Measurements from ENCODE around the gene KIAA0586.
"Not testable (repeated sequence)": the region's sequence is repeated elsewhere in the genome, so short reads cannot be mapped to it uniquely, and the experiment has no call there.

Gene KIAA0586

DNA sequence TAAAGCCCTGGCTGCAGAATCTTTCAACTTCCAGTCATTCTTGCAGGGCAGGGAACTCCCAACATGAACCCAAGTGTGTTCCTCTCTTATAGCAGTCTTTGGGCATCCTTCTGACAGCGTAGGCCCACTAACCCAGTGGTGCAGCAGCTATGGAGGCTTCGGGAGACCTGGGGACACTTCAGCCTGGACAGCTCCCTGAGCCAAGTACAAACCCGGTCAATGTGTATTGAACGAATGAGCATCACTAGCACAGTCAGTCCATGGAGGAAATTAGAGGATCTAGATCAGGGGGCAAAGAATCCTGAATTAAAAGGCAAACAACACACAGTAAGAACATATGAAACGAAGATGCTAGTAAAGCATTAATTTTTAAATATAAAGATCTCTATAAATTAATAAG lies 41.8 kb downstream of the KIAA0586 start:
- TF ChIP-seq, protein P1, sequence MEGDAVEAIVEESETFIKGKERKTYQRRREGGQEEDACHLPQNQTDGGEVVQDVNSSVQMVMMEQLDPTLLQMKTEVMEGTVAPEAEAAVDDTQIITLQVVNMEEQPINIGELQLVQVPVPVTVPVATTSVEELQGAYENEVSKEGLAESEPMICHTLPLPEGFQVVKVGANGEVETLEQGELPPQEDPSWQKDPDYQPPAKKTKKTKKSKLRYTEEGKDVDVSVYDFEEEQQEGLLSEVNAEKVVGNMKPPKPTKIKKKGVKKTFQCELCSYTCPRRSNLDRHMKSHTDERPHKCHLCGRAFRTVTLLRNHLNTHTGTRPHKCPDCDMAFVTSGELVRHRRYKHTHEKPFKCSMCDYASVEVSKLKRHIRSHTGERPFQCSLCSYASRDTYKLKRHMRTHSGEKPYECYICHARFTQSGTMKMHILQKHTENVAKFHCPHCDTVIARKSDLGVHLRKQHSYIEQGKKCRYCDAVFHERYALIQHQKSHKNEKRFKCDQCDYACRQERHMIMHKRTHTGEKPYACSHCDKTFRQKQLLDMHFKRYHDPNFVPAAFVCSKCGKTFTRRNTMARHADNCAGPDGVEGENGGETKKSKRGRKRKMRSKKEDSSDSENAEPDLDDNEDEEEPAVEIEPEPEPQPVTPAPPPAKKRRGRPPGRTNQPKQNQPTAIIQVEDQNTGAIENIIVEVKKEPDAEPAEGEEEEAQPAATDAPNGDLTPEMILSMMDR (IDR thresholded peaks at IDR 0.05; ENCODE audit: control extremely low read depth, extremely low read depth, low read depth, missing control alignments): no peak
- DNase-seq (ENCODE audit: extremely low spot score): no peak
- ChIA-PET CTCF (interaction anchor here (1.4 kb wide), 1 partner anchor 32 kb away, joined by 4 read pairs; no protein-coding TSS in a partner anchor), POLR2A (no interaction called here)

DNA sequence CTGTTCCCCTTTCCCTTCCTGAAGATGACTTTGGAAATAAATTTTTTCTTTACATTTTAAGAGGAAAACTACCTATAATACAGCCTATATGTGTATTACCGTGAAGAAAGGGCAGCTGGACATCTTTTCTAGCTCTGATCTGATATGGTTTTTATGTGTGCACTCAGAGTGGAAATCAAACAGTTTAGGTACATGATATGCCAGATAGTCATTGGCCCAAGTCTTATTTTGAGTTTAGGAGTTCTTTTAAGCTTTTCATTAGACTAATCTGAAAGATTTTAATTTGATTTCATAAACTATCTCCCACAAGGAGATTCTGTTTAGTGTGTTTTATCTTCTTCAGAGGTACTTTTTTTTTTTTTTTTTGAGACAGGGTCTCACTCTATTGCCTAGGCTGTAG lies 48.8 kb downstream of the KIAA0586 start:
- TF ChIP-seq, protein P1 (IDR thresholded peaks at IDR 0.05; ENCODE audit: control extremely low read depth, extremely low read depth, low read depth, missing control alignments): no peak
- CTCF ChIA-PET: interaction anchor here (1.2 to 2.1 kb wide), 4 partner anchors 9 to 553 kb away, joined by 3 to 6 read pairs (median 4); no protein-coding TSS in a partner anchor
- POLR2A ChIA-PET: interaction anchor here (0.6 kb wide), 1 partner anchor 13 kb away, joined by 4 read pairs; no protein-coding TSS in a partner anchor
- no peak for DNase-seq (ENCODE audit: extremely low spot score)

DNA sequence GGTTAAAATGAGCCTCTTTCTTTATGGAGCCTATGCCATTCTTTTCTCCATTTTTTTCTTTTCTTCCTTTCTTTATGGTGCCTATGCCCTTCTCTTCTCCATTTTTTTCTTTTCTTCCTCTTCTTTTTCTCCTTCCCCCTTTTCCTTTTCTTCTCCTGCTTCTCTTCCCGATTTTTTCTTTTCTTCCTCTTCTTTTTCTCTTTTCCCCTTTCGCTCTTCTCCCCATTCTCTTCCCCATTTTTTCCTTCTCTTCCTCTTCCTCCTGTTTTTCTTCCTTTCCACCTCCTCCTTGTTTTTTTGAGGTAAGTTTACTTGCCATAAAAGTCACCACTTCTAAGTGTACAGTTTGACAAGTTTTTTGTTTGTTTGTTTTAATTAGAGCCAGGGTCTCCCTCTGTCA lies 50.1 kb downstream of the KIAA0586 start:
- no peak for DNase-seq (ENCODE audit: extremely low spot score)
- POLR2A ChIA-PET: no interaction called here
- TF ChIP-seq, protein P1 (IDR thresholded peaks at IDR 0.05; ENCODE audit: control extremely low read depth, extremely low read depth, low read depth, missing control alignments): no peak
- CTCF ChIA-PET: interaction anchor here (2.1 kb wide), 1 partner anchor 10 kb away, joined by 5 read pairs; no protein-coding TSS in a partner anchor

DNA sequence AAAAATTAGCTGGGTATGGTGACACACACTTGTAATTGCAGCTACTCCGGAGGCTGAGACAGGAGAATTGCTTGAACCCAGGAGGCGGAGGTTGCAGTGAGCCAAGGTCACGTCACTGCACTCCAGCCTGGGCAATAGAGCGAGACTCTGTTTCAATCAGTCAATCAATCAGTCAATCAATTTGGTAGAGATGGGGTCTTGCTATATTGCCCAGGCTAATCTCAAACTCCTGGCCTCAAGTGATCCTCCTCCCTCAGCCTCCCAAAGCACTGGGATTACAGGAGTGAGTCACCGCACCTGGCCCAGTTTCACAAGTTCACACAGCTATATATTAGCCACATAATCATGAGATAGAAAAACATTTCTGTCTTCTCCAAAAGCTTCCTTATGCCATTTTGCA lies 50.8 kb downstream of the KIAA0586 start:
- POLR2A ChIA-PET; DNase-seq (ENCODE audit: extremely low spot score): not testable (repeated sequence)
- CTCF ChIA-PET: interaction anchor here (2.1 kb wide), 1 partner anchor 11 kb away, joined by 5 read pairs; no protein-coding TSS in a partner anchor

DNA sequence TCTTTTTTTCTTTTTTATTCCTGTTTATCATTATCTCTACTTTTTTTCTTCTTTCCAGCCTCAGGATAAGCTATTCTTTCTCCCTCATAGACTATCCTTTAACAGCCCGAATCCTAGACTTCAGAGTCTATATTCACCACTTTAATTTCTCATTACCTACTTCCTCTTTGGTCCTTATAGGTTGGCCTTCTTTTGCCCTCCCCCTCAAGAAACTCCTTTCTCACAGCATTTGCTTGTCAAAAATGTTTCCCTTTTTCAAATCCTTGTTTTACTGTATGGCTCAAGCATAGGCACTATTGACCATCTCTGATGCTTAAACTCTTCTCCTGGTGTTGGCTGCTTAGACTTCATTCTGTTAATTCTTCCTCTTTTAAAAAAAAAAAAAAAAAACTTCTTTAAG lies 52.5 kb downstream of the KIAA0586 start:
- ChIA-PET CTCF (no interaction called here), POLR2A (no interaction called here)
- TF ChIP-seq, protein P1 (IDR thresholded peaks at IDR 0.05; ENCODE audit: control extremely low read depth, extremely low read depth, low read depth, missing control alignments): no peak
- no peak for DNase-seq (ENCODE audit: extremely low spot score)

DNA sequence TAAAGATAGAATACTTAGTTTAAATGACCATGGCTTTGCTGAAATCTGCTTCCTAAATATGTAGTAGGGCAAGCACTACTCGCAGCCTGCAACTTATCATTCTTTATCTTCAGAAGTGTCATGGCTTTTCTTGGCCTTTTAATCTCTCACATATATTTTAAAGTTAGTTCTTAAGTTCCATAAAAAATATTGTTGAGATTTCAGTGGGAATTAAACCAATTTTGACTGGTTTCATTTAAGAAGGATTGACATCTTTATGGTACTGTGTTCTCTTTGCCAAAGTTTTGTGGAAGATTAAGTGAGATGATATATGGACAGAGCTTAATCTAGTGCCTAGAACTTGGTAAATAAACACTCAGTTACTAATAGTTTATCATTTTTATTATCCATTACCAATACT lies 56.7 kb downstream of the KIAA0586 start:
- POLR2A ChIA-PET: no interaction called here
- TF ChIP-seq, protein P1 (IDR thresholded peaks at IDR 0.05; ENCODE audit: control extremely low read depth, extremely low read depth, low read depth, missing control alignments): no peak
- CTCF ChIA-PET: interaction anchor here (0.7 to 1.0 kb wide), 2 partner anchors 17 to 27 kb away, joined by 3 read pairs; no protein-coding TSS in a partner anchor
- DNase-seq (ENCODE audit: extremely low spot score): no peak

DNA sequence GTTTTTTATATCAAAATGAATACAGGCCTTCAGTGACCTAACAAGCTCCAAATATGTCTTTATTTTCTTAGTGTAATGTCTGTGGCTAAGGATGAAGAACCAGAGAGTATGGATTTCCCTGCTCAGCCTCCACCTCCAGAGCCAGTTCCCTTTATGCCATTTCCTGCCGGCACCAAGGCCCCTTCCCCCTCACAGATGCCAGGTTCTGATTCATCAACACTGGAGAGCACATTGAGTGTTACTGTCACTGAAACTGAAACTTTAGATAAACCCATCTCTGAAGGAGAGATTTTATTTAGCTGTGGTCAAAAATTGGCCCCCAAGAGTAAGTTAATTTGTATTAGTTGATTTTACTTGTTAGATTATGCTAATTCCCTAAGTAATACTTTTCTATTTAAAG lies 61.0 kb downstream of the KIAA0586 start:
- CTCF ChIA-PET: interaction anchor here (1.0 to 2.4 kb wide), 3 partner anchors 12 to 21 kb away, joined by 3 to 21 read pairs (median 4); no protein-coding TSS in a partner anchor
- POLR2A ChIA-PET: no interaction called here
- DNase-seq (ENCODE audit: extremely low spot score): no peak
- TF ChIP-seq, protein P1 (IDR thresholded peaks at IDR 0.05; ENCODE audit: control extremely low read depth, extremely low read depth, low read depth, missing control alignments): no peak

Data from GM10248 (cell line).